Forelimb muscle (tissue), 1 donor: Measurements from ENCODE around the gene RAF1. TPM values are rescaled to one million over a fixed set of nuclear protein-coding genes. Genes with fewer than 3 reads are reported as not detected.
"Not testable (repeated sequence)": the region's sequence is repeated elsewhere in the genome, so short reads cannot be mapped to it uniquely, and the experiment has no call there.

Experiments
- DNase-seq: peaks from one replicate; pipeline ENCODE4 v3.0.0-alpha.2; 2013; ENCODE audit warnings: low read depth
- polyA plus RNA-seq: library from polyadenylated mRNA; unstranded; fragments of 120-200 nt; gene quantifications from one replicate; pipeline ENCODE4 v1.2.1, GENCODE V29; 2013; ENCODE audit not compliant: insufficient read length

Gene RAF1
- polyA plus RNA-seq, 1 donor, result 105 TPM

GRCh38 chr3:12677616-12678015 is 13.7 kb upstream of the RAF1 start:
- DNase-seq, result no peak

DNA sequence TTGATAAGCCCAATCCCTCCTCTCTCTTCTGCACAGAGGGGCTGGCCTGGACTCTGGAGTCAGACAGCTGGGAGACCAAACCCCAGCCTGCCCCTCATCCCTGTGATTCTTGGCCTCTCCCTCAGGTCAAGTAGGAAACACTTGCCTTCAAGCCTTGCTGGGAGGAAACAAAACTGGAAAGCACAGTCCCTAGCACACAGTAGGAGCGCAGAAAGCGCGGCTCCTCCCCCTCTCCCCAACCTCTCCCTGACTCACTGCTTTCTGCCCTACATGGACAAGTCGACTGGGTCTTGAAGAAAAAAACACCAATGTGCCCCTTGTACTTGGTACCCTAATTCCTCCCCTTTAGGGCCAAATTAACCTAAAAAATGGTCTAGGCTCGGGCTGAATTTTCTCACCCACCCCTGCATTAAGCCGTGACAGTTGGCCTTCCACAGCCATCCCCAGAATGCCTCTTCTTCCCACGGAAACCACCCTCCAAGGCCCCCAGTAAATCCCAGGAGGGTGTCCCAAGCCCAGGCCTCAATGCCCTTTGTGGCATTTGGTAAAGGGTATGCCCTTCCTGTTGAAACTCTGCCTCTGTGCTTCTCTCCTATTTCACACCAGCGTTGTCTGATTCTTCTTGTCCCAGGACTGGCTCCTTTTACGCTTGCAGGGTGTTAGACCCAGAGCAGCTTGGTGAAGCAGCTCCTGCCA is 11.3 kb upstream of the RAF1 start:
- no peak for DNase-seq

DNA sequence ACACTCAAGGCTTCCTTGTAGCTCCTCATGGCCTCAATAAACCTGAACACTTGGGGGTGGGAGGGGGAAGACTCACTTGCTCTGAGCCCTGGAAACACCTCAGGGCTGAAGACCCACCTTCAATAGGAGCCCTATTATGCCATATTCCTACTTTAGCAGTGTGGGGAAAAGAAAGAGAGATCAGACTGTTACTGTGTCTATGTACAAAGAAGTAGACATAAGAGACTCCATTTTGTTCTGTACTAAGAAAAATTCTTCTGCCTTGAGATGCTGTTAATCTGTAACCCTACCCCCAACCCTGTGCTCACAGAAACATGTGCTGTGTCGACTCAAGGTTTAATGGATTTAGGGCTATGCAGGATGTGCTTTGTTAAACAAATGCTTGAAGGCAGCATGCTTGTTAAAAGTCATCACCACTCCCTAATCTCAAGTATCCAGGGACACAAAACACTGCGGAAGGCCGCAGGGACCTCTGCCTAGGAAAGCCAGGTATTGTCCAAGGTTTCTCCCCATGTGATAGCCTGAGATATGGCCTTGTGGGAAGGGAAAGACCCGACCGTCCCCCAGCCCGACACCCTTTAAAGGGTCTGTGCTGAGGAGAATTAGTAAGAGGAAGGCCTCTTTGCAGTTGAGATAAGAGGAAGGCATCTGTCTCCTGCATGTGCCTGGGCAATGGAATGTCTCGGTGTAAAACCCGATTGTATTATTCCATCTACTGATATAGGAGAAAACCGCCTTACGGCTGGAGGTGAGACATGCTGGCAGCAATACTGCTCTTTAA is 10.2 kb upstream of the RAF1 start:
- not testable (repeated sequence) for DNase-seq

- no peak for DNase-seq
Observed at GRCh38 chr3:12671120-12671450, 7.2 kb upstream of the RAF1 start.

GRCh38 chr3:12670365-12671119 is 6.6 kb upstream of the RAF1 start:
- DNase-seq, result no peak

- DNase-seq, result no peak
Observed at GRCh38 chr3:12663401-12663935, 449 bp downstream of the RAF1 start.

DNA sequence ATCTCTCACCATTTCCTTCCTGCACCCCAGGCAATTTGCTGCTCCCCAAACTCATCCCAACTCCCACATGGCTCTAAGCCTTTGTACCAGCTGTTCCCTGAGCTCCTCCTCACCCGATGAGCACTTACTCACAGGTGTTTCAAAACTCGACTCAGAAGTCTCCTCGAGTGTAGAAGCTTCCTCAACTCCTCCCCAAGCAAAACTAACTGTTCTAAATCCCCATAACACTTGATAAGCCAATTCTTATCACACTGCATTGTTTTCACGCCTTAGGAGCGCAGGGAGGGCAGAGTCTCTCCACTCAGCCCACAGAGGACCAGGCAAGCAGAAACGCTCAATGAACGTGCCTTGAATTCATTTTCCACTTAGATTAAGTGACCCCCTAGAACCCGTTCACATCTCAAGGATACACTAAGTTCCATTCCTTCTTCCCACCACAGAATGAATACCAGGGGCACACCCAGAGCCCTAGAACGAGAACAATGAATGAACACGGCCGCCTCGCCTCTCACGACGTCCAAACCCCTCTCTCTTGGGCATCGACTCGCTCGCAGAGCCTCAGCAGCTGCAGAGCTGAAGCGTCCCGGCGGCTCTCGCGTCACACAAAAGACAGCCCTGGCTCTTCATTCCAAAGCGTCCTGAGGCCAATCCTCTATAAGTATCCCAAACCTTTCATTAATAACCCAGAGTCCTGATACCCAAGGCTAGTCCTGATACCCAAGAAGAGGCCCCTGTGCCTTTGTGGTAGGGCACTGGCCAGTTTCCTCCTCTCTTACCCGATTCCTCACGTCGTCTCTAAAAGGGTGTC is 1.1 kb downstream of the RAF1 start:
- DNase-seq, result no peak

DNA sequence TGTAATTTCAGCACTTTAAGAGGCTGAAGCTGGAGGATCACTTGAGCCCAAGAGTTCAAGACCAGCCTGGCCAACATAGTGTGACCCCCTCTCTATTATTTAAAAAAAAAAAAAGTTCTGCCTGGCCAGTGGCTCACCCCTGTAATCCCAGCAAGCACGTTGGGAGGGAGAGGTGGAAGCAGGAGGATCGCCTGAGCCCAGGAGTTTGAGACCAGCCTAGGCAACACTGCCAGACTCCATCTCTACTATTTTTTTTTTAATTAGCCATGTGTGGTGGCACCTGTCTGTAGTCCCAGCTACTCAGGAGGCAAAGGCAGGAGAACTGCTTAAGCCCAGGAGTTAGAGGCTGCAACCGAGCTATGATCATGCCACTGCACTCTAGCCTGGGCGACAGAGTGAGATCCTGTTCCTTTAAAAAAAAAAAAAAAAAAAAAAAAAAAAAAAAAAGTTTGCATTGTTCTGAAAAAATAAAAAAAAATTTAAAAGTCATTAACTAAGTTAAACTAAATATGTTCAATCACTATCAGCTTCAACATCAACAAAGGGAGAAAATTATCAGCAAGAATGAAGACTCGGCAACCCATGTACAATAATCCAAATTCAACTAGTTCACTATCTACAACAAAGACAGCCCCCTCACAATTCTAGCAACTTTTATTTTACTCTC is 1.9 kb downstream of the RAF1 start:
- DNase-seq, result no peak

- not testable (repeated sequence) for DNase-seq
Observed at GRCh38 chr3:12661375-12661774, 2.5 kb downstream of the RAF1 start.

DNA sequence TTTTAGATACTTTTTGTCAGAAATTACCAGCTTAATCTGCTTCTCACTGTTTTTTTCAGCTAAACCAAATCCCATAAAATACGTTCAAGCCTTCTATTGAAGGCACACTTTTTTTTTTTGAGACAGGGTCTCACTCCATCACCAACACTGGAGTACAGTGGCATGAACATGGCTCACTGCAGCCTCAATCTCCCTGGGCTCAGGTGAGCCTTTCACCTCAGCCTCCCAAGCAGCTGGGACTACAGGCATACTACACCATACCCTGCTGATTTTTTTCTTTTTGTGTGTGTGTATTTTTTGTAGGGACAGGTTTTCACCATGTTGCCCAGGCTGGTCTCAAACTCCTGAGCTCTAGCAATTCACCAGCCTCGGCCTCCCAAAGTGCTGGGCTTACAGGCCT is 3.7 kb downstream of the RAF1 start:
- no peak for DNase-seq

- DNase-seq, result no peak
Observed at GRCh38 chr3:12659316-12660015, 4.5 kb downstream of the RAF1 start.

GRCh38 chr3:12658593-12659058 is 5.3 kb downstream of the RAF1 start:
- no peak for DNase-seq

GRCh38 chr3:12656850-12657249 is 7.1 kb downstream of the RAF1 start:
- DNase-seq, result no peak

GRCh38 chr3:12656193-12656592 is 7.7 kb downstream of the RAF1 start:
- DNase-seq, result no peak

DNA sequence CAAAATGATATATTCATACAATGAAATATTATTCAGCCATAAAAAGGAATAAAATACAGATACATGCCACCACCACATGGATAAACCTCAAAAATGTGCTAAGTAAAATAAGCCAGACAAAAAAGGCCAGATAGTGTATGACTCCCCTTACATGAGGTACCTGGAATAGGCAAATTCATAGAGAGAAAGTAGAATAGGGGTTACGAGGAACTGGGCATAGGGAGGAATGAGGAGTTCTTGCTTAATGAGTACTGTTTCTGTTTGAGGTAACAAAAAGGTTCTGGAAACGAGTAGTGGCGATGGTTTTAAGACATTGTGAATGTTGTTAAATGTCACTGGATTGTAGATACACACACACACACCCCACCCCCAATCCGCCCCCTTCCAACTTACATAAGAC is 8.2 kb downstream of the RAF1 start:
- no peak for DNase-seq

- no peak for DNase-seq
Observed at GRCh38 chr3:12653747-12654146, 10.2 kb downstream of the RAF1 start.

GRCh38 chr3:12648384-12648959 is 15.4 kb downstream of the RAF1 start:
- DNase-seq, result no peak

DNA sequence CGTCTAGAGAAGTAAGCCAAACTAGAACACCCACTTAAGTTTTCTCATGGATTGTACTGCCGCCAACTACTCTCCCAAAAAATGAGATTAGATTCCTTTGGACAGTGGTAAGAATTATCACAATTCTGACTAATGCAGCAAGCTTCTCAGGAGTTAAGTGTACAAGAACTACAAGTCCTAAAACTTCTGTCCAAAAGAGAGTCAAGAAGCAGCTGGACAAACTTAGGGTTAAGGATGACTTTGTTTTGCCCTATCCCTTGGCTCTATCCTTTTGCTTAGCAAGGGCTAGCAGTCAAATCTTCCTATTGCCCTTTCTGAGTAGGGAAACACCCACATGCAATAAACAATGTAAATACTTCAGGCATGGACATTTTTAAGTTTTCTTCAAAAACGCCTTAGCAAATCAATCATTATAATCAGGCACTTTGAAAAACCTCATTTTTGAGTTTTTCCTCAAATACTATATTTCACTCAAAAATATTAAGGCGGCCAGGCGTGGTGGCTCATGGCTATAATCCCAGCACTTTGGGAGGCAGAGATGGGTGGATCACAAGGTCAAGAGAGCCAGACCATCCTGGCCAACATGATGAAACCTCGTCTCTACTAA is 19.5 kb downstream of the RAF1 start:
- DNase-seq, result no peak

DNA sequence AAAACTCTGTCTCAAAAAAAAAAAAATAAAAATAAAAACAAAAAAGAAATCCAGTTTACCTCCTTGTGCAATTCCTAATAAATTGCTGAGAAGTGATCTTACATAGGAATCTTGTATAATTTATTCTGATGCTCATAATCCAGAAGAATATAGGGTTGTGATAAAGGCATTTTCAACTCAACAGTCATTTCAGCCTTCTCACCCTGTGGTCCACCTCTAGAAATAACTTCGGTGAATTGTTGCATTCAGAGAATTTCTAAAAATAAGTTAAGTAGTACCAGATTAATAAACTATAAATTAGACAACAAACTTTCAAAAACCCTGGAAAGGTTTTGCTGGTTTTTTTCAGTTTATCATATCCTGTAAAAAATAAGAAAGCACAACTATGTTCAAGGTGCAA is 20.2 kb downstream of the RAF1 start:
- no peak for DNase-seq

DNA sequence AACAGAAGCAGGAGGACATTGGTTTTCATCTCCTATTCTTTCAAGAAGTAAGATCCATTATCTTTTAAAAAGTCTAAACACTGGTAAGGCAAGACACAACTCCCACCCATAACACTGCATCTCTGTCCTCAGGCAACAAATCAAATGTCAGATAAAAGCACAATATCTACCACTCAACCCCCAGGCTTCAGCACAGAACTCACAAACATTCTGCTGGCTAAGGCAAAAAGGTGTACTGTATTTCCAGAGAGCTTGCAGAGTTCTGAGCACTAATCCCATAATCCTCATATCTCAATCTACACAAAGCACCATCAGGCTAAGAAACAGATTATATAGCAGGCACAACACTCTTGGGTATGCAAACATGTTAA is 20.9 kb downstream of the RAF1 start:
- DNase-seq, result no peak
